ENCODE data around the gene RNF212.

DNA sequence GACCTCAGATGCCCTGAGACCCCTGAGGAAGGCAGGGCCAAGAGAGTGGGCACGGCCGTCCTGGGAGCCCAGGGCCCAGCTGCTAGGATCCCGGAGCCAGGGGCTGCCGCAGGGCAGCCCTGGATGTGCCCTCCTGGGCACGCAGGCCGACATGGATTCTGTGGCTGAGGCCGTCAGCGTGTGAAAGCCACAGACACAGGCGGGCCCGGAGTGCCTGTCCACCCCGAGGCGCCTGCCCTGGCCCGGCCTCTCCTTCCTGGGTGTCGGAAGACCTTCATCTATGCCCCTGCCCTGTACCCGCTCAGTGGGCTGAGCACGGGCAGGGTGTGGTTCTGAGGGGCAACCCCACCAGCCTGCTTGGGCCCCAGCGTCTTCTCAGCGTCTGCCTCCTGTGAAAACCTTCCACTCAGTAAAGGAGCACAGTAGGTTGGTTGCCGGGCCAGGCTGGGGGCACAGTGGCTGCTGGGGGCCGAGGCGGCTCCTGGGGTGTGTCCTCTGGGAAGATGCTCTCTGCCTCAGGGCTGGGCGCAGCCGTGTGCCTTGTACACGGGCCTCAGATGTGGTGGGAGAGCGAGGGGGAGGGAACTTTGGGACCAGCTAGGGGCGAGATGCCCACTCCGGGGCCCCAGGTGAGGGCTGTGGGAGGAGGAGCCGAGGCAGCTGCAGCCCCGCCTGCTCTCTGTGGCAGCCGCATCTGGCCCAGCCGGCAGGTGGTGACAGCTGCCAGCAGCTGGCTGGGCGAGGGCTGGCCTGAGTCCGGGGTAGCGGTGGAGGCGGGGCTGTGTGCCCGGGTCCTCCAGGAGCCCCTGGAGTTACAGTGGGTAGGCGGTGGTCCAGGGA, 81.2 kb downstream of the RNF212 start:
- TF ChIP-seq, protein P1, sequence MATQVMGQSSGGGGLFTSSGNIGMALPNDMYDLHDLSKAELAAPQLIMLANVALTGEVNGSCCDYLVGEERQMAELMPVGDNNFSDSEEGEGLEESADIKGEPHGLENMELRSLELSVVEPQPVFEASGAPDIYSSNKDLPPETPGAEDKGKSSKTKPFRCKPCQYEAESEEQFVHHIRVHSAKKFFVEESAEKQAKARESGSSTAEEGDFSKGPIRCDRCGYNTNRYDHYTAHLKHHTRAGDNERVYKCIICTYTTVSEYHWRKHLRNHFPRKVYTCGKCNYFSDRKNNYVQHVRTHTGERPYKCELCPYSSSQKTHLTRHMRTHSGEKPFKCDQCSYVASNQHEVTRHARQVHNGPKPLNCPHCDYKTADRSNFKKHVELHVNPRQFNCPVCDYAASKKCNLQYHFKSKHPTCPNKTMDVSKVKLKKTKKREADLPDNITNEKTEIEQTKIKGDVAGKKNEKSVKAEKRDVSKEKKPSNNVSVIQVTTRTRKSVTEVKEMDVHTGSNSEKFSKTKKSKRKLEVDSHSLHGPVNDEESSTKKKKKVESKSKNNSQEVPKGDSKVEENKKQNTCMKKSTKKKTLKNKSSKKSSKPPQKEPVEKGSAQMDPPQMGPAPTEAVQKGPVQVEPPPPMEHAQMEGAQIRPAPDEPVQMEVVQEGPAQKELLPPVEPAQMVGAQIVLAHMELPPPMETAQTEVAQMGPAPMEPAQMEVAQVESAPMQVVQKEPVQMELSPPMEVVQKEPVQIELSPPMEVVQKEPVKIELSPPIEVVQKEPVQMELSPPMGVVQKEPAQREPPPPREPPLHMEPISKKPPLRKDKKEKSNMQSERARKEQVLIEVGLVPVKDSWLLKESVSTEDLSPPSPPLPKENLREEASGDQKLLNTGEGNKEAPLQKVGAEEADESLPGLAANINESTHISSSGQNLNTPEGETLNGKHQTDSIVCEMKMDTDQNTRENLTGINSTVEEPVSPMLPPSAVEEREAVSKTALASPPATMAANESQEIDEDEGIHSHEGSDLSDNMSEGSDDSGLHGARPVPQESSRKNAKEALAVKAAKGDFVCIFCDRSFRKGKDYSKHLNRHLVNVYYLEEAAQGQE (IDR thresholded peaks at IDR 0.05; ENCODE audit: low read depth), result no peak
- no peak for TF ChIP-seq ZBTB7A (IDR thresholded peaks at IDR 0.05; ENCODE audit: low read depth)
- no peak for TF ChIP-seq FOXM1 (IDR thresholded peaks at IDR 0.05; ENCODE audit: borderline replicate concordance, low read depth)
- TF ChIP-seq, protein P2, sequence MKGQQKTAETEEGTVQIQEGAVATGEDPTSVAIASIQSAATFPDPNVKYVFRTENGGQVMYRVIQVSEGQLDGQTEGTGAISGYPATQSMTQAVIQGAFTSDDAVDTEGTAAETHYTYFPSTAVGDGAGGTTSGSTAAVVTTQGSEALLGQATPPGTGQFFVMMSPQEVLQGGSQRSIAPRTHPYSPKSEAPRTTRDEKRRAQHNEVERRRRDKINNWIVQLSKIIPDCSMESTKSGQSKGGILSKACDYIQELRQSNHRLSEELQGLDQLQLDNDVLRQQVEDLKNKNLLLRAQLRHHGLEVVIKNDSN (IDR thresholded peaks at IDR 0.05), result no peak
- TF ChIP-seq EP300 (IDR thresholded peaks at IDR 0.05; ENCODE audit: borderline replicate concordance), result no peak
- TF ChIP-seq TAF1 (IDR thresholded peaks at IDR 0.05; ENCODE audit: low read depth), result no peak
- TF ChIP-seq CREB1 (IDR thresholded peaks at IDR 0.05; ENCODE audit: low read depth), result no peak
- no peak for TF ChIP-seq YY1 (IDR thresholded peaks at IDR 0.05; ENCODE audit: low read depth)

Measured in Ishikawa (cell line).